Naive thymus-derived CD8-positive, alpha-beta T cell (primary cell): ENCODE measurements around the gene TRMT11. TPM values are rescaled to one million over a fixed set of nuclear protein-coding genes. Genes with fewer than 3 reads are reported as not detected.

Experiments used
- ATAC-seq, 2 donors: fragments of 150-1000 bp; cut with Tn5 transposase in 1 of 2; sonication (Bioruptor Pico), chemical (Tn5 transposase) in 1 of 2; 1 replicate in 1 of 2; 2 replicates in 1 of 2; pipeline ENCODE4 v1.10.0; 2021; ENCODE audit warnings: mild to moderate bottlenecking in 2 of 2, moderate library complexity in 2 of 2
- POLR2A ChIA-PET: fragments of 350-600 bp; sonication (Branson Sonifier 250); formaldehyde crosslinking; loops from one replicate; lab custom pipeline; 2021; ENCODE audit warnings: antibody characterized with exemption; lab: Charles Lee
- DNase-seq, 10 donors: peaks; one replicate each; pipeline versions ENCODE4 v3.0.0 to v3.0.0-alpha.2; 2020 to 2022
- H3K27ac Mint-ChIP-seq, 10 donors: one replicate each; pipeline ENCODE4 v1.8.0; 2020 to 2022; ENCODE audit warnings: mild to moderate bottlenecking in 10 of 10, mixed read lengths in 10 of 10, moderate library complexity in 4 of 10, inconsistent platforms in 1 of 10
- H3K27me3 Mint-ChIP-seq, 5 donors: one replicate each; pipeline ENCODE4 v1.8.0; 2021 to 2022; ENCODE audit warnings: mixed read lengths in 5 of 5
- H3K36me3 Mint-ChIP-seq, 3 donors: one replicate each; pipeline ENCODE4 v1.8.0; 2020 to 2022; ENCODE audit warnings: mixed read lengths in 3 of 3, mild to moderate bottlenecking in 2 of 3, inconsistent platforms in 1 of 3
- H3K4me1 Mint-ChIP-seq, 4 donors: one replicate each; pipeline ENCODE4 v1.8.0; 2021 to 2022; ENCODE audit warnings: mixed read lengths in 4 of 4
- H3K4me3 Mint-ChIP-seq, 10 donors: one replicate each; pipeline ENCODE4 v1.8.0; 2020 to 2022; ENCODE audit warnings: mild to moderate bottlenecking in 10 of 10, mixed read lengths in 10 of 10, moderate library complexity in 6 of 10, inconsistent platforms in 1 of 10
- H3K9me3 Mint-ChIP-seq, 9 donors: one replicate each; pipeline ENCODE4 v1.8.0; 2020 to 2022; ENCODE audit warnings: mixed read lengths in 9 of 9, mild to moderate bottlenecking in 3 of 9, inconsistent platforms in 1 of 9, moderate library complexity in 1 of 9
- polyA plus RNA-seq, 3 donors: library from polyadenylated mRNA; unstranded; fragments of 300-500 nt; fragmentation: Illumina TruSeq; gene quantifications; one replicate each; pipeline ENCODE4 v1.2.3, GENCODE V29; 2021
- total RNA-seq, 8 experiments: library from RNA in 2 of 8; stranded (reverse) in 2 of 8; gene quantifications; one replicate each; pipeline ENCODE4 v1.2.3 and lab custom pipeline; 2021 to 2026

The TRMT11 gene
- total and polyA plus RNA-seq, 5 experiments from 2014 or later = 9.4 to 27.9 (median 16.1) TPM

GRCh38 chr6:125985522-125985921, 818 bp upstream of the TRMT11 start:
- H3K36me3 Mint-ChIP-seq = peaks cover 0 to 2% (median 0%) of the 10 kb centered on the region in 3 donors

GRCh38 chr6:125985979-125986300, 400 bp upstream of the TRMT11 start:
- H3K27me3 Mint-ChIP-seq = no peaks in the 10 kb centered on the region
- H3K36me3 Mint-ChIP-seq = peaks cover 0 to 4% (median 0%) of the 10 kb centered on the region in 3 donors
- ATAC-seq = no peak
- DNase-seq = no peak
- POLR2A ChIA-PET = interaction anchor here (0.9 to 2.9 kb wide), 11 partner anchors 9 to 1281 kb away, joined by 3 to 39 read pairs (median 6); partner anchors contain the start of genes HDDC2, HINT3, NCOA7 and RNF146
- H3K4me1 Mint-ChIP-seq = peaks cover 2 to 17% (median 10%) of the 10 kb centered on the region in 4 donors
- no peaks in the 10 kb centered on the region for H3K9me3 Mint-ChIP-seq
- no peak overlapping the region for H3K4me3 Mint-ChIP-seq
- H3K27ac Mint-ChIP-seq = no peak overlapping the region

More at GRCh38 chr6:125985522-125985921, 818 bp upstream of the TRMT11 start:
- no peak for ATAC-seq
- Mint-ChIP-seq H3K27me3 (no peaks in the 10 kb centered on the region), H3K27ac (peak overlapping the region in 3 of 10 donors; percentile 13 to 26 (median 17)), H3K9me3 (no peaks in the 10 kb centered on the region), H3K4me3 (peak overlapping the region in 6 of 10 donors; percentile 4 to 54 (median 36)), H3K4me1 (peaks cover 2 to 14% (median 7%) of the 10 kb centered on the region in 4 donors)
- no peak for DNase-seq
- POLR2A ChIA-PET = interaction anchor here (1.0 to 2.9 kb wide), 8 partner anchors 10 to 1282 kb away, joined by 4 to 39 read pairs (median 9); partner anchors contain the start of genes HDDC2, HINT3, NCOA7 and RNF146

- peaks cover 2 to 23% (median 14%) of the 10 kb centered on the region in 4 donors for H3K4me1 Mint-ChIP-seq
- H3K27ac Mint-ChIP-seq = no peak overlapping the region
- no peaks in the 10 kb centered on the region for H3K9me3 Mint-ChIP-seq
- ATAC-seq (peak; percentile 17 to 39), DNase-seq (no peak)
- peaks cover 0 to 4% (median 0%) of the 10 kb centered on the region in 3 donors for H3K36me3 Mint-ChIP-seq
- H3K4me3 Mint-ChIP-seq = no peak overlapping the region
- no peaks in the 10 kb centered on the region for H3K27me3 Mint-ChIP-seq
- POLR2A ChIA-PET = interaction anchor here (0.8 to 2.9 kb wide), 10 partner anchors 8 to 686 kb away, joined by 4 to 39 read pairs (median 7); partner anchors contain the start of genes HDDC2, HINT3 and NCOA7
Observed at GRCh38 chr6:125987026-125987617, 782 bp downstream of the TRMT11 start.

GRCh38 chr6:125988280-125988679, 1.9 kb downstream of the TRMT11 start:
- no peak for ATAC-seq
- Mint-ChIP-seq H3K9me3 (no peaks in the 10 kb centered on the region), H3K27me3 (no peaks in the 10 kb centered on the region), H3K4me3 (no peak overlapping the region), H3K4me1 (peaks cover 5 to 32% (median 22%) of the 10 kb centered on the region in 4 donors), H3K36me3 (peaks cover 0 to 4% (median 0%) of the 10 kb centered on the region in 3 donors), H3K27ac (no peak overlapping the region)
- no peak for DNase-seq
- POLR2A ChIA-PET = interaction anchor here (0.9 to 2.9 kb wide), 2 partner anchors 31 to 208 kb away, joined by 3 to 23 read pairs; partner anchors contain the start of gene HINT3

- Mint-ChIP-seq H3K9me3 (no peaks in the 10 kb centered on the region), H3K4me3 (peak overlapping the region in 1 of 10 donors; percentile 6), H3K4me1 (peaks cover 5 to 34% (median 28%) of the 10 kb centered on the region in 4 donors), H3K27ac (peak overlapping the region in 7 of 10 donors; percentile 1 to 49 (median 35)), H3K27me3 (no peaks in the 10 kb centered on the region), H3K36me3 (peaks cover 0 to 4% (median 0%) of the 10 kb centered on the region in 3 donors)
- DNase-seq = no peak
- ATAC-seq = no peak
- POLR2A ChIA-PET = interaction anchor here (1.1 kb wide), 1 partner anchor 33 kb away, joined by 3 read pairs; the partner anchor contains the start of gene HINT3
Observed at GRCh38 chr6:125989631-125990030, 3.3 kb downstream of the TRMT11 start.

GRCh38 chr6:125991653-125992052, 5.3 kb downstream of the TRMT11 start:
- POLR2A ChIA-PET = interaction anchor here (0.7 kb wide), 1 partner anchor 201 kb away, joined by 3 read pairs; the partner anchor contains the start of gene NCOA7
- Mint-ChIP-seq H3K4me1 (peaks cover 8 to 45% (median 39%) of the 10 kb centered on the region in 4 donors), H3K4me3 (no peak overlapping the region), H3K9me3 (no peaks in the 10 kb centered on the region), H3K27me3 (no peaks in the 10 kb centered on the region), H3K36me3 (peaks cover 0 to 6% (median 0%) of the 10 kb centered on the region in 3 donors), H3K27ac (peak overlapping the region in 3 of 10 donors; percentile 4 to 9 (median 8))
- ATAC-seq (no peak), DNase-seq (no peak)

- Mint-ChIP-seq H3K36me3 (peaks cover 0 to 30% (median 7%) of the 10 kb centered on the region in 3 donors), H3K4me1 (peaks cover 8 to 38% (median 35%) of the 10 kb centered on the region in 4 donors), H3K9me3 (no peaks in the 10 kb centered on the region), H3K27ac (peak overlapping the region in 4 of 10 donors; percentile 20 to 77 (median 34)), H3K27me3 (no peaks in the 10 kb centered on the region), H3K4me3 (peak overlapping the region in 1 of 10 donors; percentile 33)
- POLR2A ChIA-PET = interaction anchor here (2.6 kb wide), 1 partner anchor 8 kb away, joined by 12 read pairs; the partner anchor contains the start of gene TRMT11
- ATAC-seq = no peak
- no peak for DNase-seq
Observed at GRCh38 chr6:125994670-125995488, 8.5 kb downstream of the TRMT11 start.

GRCh38 chr6:125995972-125996580, 9.7 kb downstream of the TRMT11 start:
- DNase-seq (peak; percentile 49 to 78 (median 69)), ATAC-seq (peak; percentile 97 to 99)
- POLR2A ChIA-PET = interaction anchor here (0.5 to 2.6 kb wide), 2 partner anchors 10 to 20 kb away, joined by 4 to 12 read pairs; partner anchors contain the start of gene TRMT11
- Mint-ChIP-seq H3K4me1 (peaks cover 8 to 31% (median 28%) of the 10 kb centered on the region in 4 donors), H3K4me3 (peak overlapping the region; percentile 63 to 85 (median 75)), H3K9me3 (no peaks in the 10 kb centered on the region), H3K27ac (peak overlapping the region in 7 of 10 donors; percentile 2 to 82 (median 6)), H3K36me3 (peaks cover 0 to 37% (median 13%) of the 10 kb centered on the region in 3 donors), H3K27me3 (no peaks in the 10 kb centered on the region)

GRCh38 chr6:126002755-126003679, 16.7 kb downstream of the TRMT11 start:
- DNase-seq (no peak), ATAC-seq (no peak)
- peak overlapping the region in 5 of 10 donors; percentile 2 to 26 (median 14) for H3K27ac Mint-ChIP-seq
- H3K4me1 Mint-ChIP-seq = peaks cover 5 to 14% (median 10%) of the 10 kb centered on the region in 4 donors
- POLR2A ChIA-PET = no interaction called here
- H3K9me3 Mint-ChIP-seq = no peaks in the 10 kb centered on the region
- peaks cover 0 to 83% (median 24%) of the 10 kb centered on the region in 3 donors for H3K36me3 Mint-ChIP-seq
- H3K27me3 Mint-ChIP-seq = no peaks in the 10 kb centered on the region
- H3K4me3 Mint-ChIP-seq = peak overlapping the region in 4 of 10 donors; percentile 4 to 40 (median 9)

- Mint-ChIP-seq H3K4me3 (no peak overlapping the region), H3K9me3 (no peaks in the 10 kb centered on the region), H3K4me1 (peaks cover 3 to 8% (median 6%) of the 10 kb centered on the region in 4 donors), H3K27ac (no peak overlapping the region), H3K27me3 (no peaks in the 10 kb centered on the region), H3K36me3 (peaks cover 12 to 79% (median 19%) of the 10 kb centered on the region in 3 donors)
- ATAC-seq = no peak
- no peak for DNase-seq
- POLR2A ChIA-PET = no interaction called here
Observed at GRCh38 chr6:126007800-126008199, 21.5 kb downstream of the TRMT11 start.

GRCh38 chr6:126010040-126010439, 23.7 kb downstream of the TRMT11 start:
- peak overlapping the region in 2 of 10 donors; percentile 4 to 58 for H3K27ac Mint-ChIP-seq
- DNase-seq = no peak
- no peak overlapping the region for H3K4me3 Mint-ChIP-seq
- H3K9me3 Mint-ChIP-seq = no peaks in the 10 kb centered on the region
- H3K4me1 Mint-ChIP-seq = peaks cover 0 to 3% (median 0%) of the 10 kb centered on the region in 4 donors
- H3K36me3 Mint-ChIP-seq = peaks cover 14 to 79% (median 14%) of the 10 kb centered on the region in 3 donors
- no peak for ATAC-seq
- H3K27me3 Mint-ChIP-seq = no peaks in the 10 kb centered on the region
- POLR2A ChIA-PET = no interaction called here
